ENCODE results near the gene JMJD4.

JMJD4 gene

DNA sequence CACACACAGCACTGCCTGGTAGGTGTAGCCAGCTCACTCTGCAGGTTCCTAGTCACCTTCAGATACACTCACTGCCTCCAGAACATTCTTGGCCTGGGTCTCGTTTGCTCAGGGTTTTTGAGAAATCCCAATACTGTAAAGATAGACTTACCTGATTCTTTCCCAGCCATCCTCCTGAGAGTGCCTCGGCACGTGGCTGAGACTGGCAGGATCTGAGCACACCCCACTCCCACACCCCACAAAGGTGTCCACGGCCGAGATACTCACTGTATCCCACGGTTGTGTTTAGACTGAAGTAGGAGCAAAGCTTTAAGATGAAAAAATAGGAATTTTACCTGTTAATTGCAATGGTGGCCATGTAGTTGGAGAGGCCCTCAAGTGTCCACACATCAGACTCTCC, 33.5 kb upstream of the JMJD4 start:
- DNase-seq = no peak

- no peak for DNase-seq
Measured at GRCh38 chr1:227768125-227768439, 33.0 kb upstream of the JMJD4 start.

- DNase-seq = no peak
Measured at GRCh38 chr1:227767401-227768124, 32.5 kb upstream of the JMJD4 start.

GRCh38 chr1:227766653-227767277, 31.7 kb upstream of the JMJD4 start:
- no peak for DNase-seq

- DNase-seq = peak; percentile 82
Measured at GRCh38 chr1:227766015-227766634, 31.0 kb upstream of the JMJD4 start.

- DNase-seq = no peak
Measured at GRCh38 chr1:227765261-227766014, 30.3 kb upstream of the JMJD4 start.

- DNase-seq = peak; percentile 17
Measured at GRCh38 chr1:227764019-227764391, 28.9 kb upstream of the JMJD4 start.

DNA sequence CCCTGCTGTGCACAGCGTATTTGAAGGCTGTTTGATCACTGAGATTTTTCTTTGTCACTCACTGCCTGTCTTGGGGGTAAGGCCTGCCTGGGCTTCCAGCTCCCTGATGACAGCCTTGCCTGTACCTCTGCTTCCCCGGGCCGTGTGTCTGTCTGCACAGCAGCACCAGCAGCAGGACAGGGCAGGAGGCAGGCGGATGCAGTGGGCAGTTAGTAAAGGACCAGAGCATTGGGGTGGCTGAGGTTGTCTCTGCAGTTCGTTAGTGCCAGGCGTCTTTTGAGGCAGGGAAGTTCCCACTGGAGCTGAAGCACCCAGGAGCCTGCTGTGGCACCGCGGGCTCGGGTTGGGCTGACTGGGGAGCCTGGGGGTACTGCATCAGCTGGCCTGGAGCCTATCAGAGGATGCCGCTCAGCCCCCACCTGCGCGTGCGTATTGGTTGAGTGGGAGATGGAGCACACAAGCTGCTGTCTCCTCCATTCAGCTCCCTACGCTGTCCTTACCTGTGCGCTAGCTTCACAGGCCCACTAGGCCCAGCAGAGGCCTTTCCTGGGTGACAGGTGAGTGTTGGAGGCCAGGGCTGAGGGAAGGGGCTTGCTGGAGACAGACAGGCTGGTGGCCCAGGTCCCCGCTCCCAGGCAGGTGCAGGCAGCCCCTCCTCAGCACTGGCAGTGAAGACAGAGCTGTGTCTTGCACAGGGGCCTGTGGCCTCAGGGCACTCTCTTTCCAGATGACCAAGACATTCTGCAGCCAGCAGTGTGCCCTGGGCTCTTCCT, 28.3 kb upstream of the JMJD4 start:
- DNase-seq = no peak

DNA sequence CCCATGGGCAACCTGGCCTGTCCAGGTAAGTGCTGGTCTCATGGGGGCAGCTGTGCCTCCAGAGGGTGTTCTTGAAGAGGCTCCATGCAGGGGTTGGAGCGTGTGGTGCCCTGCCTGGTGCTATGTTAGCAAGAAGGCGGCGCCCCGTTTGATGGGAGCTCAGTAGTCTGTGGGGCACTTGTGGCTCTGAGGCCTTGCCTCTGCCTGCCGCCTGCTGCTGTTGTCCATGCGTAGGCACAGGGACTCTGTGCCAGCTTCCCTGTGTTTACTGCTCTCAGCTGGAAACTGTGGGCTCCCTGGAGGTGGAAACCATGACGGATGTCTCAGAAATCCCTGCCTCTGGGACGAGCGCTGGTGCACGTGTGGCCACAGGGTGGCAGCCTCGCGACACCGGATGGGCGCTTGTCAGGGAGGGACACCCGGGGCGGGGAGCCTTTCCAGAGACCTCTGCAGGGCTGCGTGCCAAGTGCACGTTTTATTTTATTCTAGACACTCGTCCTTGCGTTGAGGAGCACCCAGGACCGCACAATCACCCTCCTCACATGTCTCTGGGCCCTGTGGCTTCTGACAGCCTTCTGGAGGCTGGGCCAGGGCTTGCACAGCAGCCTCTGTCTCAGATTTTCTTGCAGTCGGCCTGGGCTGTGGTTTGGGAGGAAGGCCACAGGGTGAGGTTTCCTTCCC, 27.3 kb upstream of the JMJD4 start:
- peak; percentile 93 for DNase-seq

DNA sequence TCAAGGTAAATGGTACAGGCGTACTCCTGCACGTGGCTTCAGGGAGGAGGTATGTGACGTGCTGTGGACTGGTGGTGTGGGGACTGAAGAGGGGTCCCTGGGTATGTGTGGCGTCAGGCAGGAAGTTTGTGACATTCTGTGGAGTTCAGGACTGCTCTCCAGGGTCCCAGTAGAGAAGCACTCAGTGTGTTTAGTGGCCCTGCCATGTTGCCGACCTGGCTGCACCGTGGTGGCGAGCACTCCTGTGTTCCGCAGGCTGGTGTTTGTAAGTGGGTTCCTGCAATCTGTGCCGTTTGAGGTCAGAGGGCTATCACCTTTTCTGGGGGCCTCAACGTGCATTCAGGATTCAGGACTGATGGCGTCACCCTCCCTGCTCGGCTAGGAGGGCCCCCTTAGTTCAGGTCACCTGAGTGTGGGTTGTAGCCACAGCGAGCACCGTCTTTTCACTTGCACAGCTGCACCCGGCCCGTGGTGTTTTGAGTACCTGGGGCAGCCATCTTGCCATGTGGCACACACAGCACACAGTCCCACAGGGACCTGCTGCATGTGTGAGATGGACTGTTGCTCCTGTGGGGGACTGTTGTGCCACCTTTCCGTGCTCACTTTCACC, 26.6 kb upstream of the JMJD4 start:
- no peak for DNase-seq

DNA sequence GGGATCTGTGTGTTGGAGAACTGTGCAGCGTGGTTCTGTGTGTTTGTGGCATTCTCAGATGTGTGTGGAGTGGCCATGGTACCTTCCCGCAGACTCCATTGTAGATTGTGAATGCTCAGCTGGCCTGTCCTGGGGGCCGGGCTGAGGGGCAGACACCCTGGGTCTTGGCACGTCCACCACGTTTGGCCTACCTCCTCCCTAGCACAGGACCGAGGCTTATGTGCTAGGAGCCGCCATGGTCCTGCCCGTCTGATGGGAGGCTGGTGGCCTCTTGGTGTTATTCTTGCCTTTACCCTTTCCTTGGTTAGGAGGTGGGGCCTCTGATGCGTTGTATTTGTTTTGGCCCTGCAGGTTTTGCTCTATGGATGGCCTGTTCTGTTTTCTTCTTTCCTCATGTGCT, 25.3 kb upstream of the JMJD4 start:
- no peak for DNase-seq

DNA sequence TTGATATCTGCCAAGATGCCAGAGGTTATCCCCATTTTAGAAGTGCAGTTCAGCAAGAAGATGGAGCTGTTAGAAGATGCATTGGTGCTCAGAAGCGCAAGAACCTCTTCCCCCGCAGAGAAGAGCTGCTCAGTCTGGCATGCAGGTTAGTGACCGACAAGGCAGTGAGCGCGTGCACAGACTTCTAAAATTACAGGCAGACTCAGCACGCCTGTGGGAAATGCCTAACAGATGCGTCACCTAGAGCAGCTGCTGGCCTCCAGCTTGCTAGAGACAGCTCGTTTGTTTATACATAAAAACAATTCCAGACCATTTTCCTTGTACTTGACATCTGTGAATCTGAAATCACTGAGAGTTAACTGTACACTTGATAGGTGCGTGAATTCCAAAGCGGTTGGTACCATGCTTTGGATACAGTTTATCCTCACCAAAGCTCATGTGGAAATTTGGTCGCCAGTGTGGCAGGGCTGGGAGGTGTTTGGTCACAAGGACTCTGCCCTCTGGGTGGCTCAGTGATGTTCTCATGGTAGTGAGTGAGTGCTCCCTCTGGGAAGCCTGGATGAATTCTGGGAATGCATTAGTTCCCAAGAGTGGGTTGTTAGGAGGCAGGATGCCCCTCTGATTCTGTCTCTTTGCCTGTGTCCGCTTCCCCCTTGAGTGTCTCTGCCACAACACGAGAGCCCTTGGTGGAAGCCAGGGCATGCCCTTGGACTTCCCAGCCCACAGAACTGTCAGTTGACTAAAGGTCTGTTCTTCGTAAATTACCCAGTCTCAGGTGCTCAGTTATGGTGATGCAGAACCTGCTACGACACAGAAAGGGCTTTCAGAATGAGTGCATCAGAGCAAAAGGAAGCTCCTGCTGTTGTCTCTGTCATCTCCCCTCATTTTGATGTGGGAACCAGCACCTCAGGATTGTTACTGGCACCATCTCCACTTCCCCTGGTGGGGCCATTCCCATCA, 24.5 kb upstream of the JMJD4 start:
- DNase-seq = no peak

DNA sequence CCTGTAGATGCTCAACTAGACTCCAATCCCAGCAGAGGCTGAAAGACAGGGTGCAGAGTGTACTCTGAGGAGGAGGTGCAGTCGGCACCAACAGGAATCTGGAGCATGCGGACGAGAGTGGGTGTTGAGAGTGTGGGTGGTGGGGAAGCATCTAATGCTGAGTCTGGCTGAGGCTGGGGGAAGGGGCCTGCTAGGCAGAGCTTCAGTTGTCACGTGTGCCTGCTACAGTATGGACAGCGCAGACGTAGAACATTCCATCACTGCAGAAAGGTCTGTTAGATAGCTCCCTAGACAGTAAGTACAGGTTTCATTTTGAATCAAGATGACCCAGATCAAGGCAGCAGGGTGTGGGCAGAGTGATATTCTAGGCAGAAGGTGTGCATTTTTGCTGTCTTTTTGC, 23.3 kb upstream of the JMJD4 start:
- DNase-seq = no peak

GRCh38 chr1:227757781-227758180, 22.7 kb upstream of the JMJD4 start:
- no peak for DNase-seq

- DNase-seq = no peak
Measured at GRCh38 chr1:227756172-227756959, 21.3 kb upstream of the JMJD4 start.

DNA sequence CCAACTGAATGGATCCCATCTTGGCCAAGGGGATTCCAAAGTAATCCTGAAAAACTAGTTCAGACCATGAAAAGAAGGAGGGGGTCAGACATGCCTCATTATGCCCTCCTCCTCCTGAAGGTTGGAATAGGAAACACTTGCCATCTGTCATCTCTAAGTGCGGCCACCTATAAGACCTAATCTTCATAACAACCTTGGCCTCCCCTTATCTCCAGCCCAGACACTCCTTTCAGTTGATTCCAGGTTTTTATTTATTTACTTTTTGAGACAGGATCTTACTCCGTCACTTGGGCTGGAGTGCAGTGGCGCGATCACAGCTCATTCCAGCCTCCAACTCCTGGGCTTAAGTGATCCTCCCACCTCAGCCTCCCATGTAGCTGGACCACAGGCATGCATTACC, 19.9 kb upstream of the JMJD4 start:
- DNase-seq = no peak

DNA sequence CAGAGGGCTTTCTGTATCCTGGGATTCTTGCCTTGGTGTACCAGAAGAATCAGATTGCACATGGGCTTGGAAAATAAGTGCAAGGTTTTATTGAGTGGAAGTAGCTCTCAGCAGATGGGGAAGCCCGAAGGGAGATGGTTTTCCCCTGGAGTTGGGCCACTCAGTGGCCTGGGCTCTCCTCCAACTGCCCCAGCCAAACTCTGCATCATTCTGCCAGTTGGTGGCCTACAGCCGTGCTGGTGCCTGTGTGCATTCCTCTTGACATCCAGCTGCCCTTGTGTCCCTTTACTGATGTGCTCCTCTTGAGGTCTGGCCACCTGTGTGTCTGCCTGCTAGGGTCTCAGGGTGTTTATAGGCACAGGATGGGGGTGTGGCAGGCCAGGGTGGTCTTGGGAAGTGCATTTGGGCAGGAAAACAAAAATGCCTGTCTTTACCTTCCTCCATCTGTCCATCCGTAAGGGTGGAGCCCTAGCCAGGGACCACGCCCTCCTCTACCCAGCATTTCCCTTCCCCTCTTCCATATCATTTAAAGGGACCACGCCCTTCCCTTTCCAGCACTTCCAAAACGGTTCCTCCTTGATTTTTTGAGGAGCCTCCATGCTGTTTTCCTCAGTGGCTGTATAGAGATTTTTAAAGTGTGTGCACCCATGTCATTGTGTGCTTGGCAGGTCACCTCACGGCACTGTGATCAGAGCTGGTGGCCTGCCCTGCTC, 19.1 kb upstream of the JMJD4 start:
- no peak for DNase-seq

- DNase-seq = no peak
Measured at GRCh38 chr1:227749916-227750710, 15.0 kb upstream of the JMJD4 start.

All from CD4-positive, alpha-beta T cell treated with Interleukin-17A for 4 hours (primary cell).